HEK293 (cell line): ENCODE measurements around the gene DGKB.

Experiments used
- GLIS1 ChIP-seq: fragments of 450-650 bp; formaldehyde crosslinking; IDR thresholded peaks from 2 replicates; pipeline ENCODE4 v1.5.1; 2016; ENCODE audit warnings: missing biosample characterization, missing genetic modification characterization
- MYNN ChIP-seq: fragments of 450-650 bp; formaldehyde crosslinking; IDR thresholded peaks from 2 replicates; pipeline ENCODE4 v1.5.1; 2016; ENCODE audit warnings: missing biosample characterization, missing genetic modification characterization, borderline replicate concordance
- ZNF239 ChIP-seq: fragments of 450-650 bp; formaldehyde crosslinking; IDR thresholded peaks from 2 replicates; pipeline ENCODE4 v1.5.1; 2016; ENCODE audit warnings: missing biosample characterization, missing genetic modification characterization
- ZNF747 ChIP-seq: fragments of 450-650 bp; formaldehyde crosslinking; IDR thresholded peaks from 2 replicates; pipeline ENCODE4 v1.5.1; 2016; ENCODE audit warnings: missing biosample characterization, missing genetic modification characterization
- ZNF76 ChIP-seq: fragments of 450-650 bp; formaldehyde crosslinking; IDR thresholded peaks from 2 replicates; pipeline ENCODE4; 2016; ENCODE audit warnings: low read depth, missing biosample characterization, missing genetic modification characterization, borderline replicate concordance
- TF ChIP-seq, protein P1 (sequence below): fragments of 450-650 bp; formaldehyde crosslinking; IDR thresholded peaks from 2 replicates; pipeline ENCODE4 v1.5.1; 2016; ENCODE audit warnings: missing biosample characterization, missing genetic modification characterization
- TF ChIP-seq, protein P2 (sequence below): fragments of 450-650 bp; formaldehyde crosslinking; IDR thresholded peaks from 2 replicates; pipeline ENCODE4 v1.5.1; 2016; ENCODE audit warnings: missing biosample characterization, missing genetic modification characterization
- TF ChIP-seq, protein P3 (sequence below): fragments of 450-650 bp; formaldehyde crosslinking; IDR thresholded peaks from 2 replicates; pipeline ENCODE4 v1.5.1; 2016; ENCODE audit warnings: missing biosample characterization, missing genetic modification characterization
- TF ChIP-seq, protein P4 (sequence below): fragments of 450-650 bp; formaldehyde crosslinking; optimal IDR thresholded peaks from 2 replicates; pipeline ENCODE3; 2016; ENCODE audit warnings: missing biosample characterization, mild to moderate bottlenecking, missing genetic modification characterization

DNA sequence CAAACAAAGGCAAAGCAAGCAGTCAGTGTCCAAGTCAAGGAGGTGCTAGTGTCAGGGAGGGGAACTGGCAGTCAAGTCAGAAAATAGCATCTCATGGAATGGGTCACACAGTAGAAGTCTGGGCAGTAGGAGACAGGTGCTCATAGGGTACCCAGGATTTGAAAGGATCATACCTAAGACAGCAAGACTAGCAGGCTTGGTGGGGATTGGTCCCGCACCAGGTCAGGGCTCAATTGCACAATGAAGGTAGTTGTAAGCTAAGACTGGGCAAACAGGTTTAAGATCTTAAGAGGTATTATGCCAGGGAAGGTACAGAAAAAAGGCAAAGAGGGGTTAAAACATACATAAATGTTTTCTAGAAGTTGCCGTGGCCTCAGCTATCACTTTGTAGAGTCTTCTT, 731.7 kb downstream of the DGKB start:
- TF ChIP-seq, protein P1, sequence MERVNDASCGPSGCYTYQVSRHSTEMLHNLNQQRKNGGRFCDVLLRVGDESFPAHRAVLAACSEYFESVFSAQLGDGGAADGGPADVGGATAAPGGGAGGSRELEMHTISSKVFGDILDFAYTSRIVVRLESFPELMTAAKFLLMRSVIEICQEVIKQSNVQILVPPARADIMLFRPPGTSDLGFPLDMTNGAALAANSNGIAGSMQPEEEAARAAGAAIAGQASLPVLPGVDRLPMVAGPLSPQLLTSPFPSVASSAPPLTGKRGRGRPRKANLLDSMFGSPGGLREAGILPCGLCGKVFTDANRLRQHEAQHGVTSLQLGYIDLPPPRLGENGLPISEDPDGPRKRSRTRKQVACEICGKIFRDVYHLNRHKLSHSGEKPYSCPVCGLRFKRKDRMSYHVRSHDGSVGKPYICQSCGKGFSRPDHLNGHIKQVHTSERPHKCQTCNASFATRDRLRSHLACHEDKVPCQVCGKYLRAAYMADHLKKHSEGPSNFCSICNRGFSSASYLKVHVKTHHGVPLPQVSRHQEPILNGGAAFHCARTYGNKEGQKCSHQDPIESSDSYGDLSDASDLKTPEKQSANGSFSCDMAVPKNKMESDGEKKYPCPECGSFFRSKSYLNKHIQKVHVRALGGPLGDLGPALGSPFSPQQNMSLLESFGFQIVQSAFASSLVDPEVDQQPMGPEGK (tag by site-specific recombination) = no peak
- TF ChIP-seq MYNN (no peak), ZNF76 (tag by site-specific recombination) (no peak), GLIS1 (tag by site-specific recombination) (no peak), ZNF239 (no peak), ZNF747 (no peak)
- TF ChIP-seq, protein P2, sequence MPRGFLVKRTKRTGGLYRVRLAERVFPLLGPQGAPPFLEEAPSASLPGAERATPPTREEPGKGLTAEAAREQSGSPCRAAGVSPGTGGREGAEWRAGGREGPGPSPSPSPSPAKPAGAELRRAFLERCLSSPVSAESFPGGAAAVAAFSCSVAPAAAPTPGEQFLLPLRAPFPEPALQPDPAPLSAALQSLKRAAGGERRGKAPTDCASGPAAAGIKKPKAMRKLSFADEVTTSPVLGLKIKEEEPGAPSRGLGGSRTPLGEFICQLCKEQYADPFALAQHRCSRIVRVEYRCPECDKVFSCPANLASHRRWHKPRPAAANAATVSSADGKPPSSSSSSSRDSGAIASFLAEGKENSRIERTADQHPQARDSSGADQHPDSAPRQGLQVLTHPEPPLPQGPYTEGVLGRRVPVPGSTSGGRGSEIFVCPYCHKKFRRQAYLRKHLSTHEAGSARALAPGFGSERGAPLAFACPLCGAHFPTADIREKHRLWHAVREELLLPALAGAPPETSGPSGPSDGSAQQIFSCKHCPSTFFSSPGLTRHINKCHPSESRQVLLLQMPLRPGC (tag by site-specific recombination) = no peak
- TF ChIP-seq, protein P3, sequence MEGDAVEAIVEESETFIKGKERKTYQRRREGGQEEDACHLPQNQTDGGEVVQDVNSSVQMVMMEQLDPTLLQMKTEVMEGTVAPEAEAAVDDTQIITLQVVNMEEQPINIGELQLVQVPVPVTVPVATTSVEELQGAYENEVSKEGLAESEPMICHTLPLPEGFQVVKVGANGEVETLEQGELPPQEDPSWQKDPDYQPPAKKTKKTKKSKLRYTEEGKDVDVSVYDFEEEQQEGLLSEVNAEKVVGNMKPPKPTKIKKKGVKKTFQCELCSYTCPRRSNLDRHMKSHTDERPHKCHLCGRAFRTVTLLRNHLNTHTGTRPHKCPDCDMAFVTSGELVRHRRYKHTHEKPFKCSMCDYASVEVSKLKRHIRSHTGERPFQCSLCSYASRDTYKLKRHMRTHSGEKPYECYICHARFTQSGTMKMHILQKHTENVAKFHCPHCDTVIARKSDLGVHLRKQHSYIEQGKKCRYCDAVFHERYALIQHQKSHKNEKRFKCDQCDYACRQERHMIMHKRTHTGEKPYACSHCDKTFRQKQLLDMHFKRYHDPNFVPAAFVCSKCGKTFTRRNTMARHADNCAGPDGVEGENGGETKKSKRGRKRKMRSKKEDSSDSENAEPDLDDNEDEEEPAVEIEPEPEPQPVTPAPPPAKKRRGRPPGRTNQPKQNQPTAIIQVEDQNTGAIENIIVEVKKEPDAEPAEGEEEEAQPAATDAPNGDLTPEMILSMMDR (tag by site-specific recombination) = no peak
- TF ChIP-seq, protein P4, sequence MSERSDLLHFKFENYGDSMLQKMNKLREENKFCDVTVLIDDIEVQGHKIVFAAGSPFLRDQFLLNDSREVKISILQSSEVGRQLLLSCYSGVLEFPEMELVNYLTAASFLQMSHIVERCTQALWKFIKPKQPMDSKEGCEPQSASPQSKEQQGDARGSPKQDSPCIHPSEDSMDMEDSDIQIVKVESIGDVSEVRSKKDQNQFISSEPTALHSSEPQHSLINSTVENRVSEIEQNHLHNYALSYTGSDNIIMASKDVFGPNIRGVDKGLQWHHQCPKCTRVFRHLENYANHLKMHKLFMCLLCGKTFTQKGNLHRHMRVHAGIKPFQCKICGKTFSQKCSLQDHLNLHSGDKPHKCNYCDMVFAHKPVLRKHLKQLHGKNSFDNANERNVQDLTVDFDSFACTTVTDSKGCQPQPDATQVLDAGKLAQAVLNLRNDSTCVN (tag by site-specific recombination) = no peak
